ENCODE results near the gene GPN2. TPM values are rescaled to one million over a fixed set of nuclear protein-coding genes. Genes with fewer than 3 reads are reported as not detected.

GPN2 gene
- total and polyA plus RNA-seq, 2 of the 4 experiments (the other 2 are of a cell fraction) = 15.4 to 22.2 TPM

GRCh38 chr1:26826261-26827105, 63.6 kb downstream of the GPN2 start, which contains the start of gene ZDHHC18:
Gene ZDHHC18 (plus strand): TSS chr1:26826688. CDS start chr1:26826805, 117 bp downstream.
- Histone ChIP-seq H2BK15ac (ENCODE audit: low read depth, low read length) (no peak within 1 kb of the TSS; the same call in 2 of the 3 replicates), H4K5ac (ENCODE audit: low read depth, low read length) (peak within 1 kb of the TSS; percentile 44), H3K4ac (ENCODE audit: low read depth, low read length) (peak within 1 kb of the TSS; percentile 53), H3K9me1 (ENCODE audit: insufficient read depth, low read length) (peaks cover 5% of the 10 kb centered on the region), H2AK5ac (ENCODE audit: low read depth, low read length) (peak within 1 kb of the TSS; percentile 72), H2BK5ac (ENCODE audit: low read depth, low read length, poor library complexity, severe bottlenecking) (peak within 1 kb of the TSS; percentile 47), H4K20me1 (ENCODE audit: insufficient read depth, low read length) (peaks cover 34% of the 10 kb centered on the region), H3K79me1 (ENCODE audit: low read depth in 1 of 2, low read length in 2 of 2) (peaks cover 27 to 46% of the 10 kb centered on the region in 2 experiments), H3K14ac (replicated peaks; ENCODE audit: low read depth, low read length) (peak within 1 kb of the TSS; percentile 33), H3K9me3 (ENCODE audit: control insufficient read depth, insufficient read depth, low read length) (no peaks in the 10 kb centered on the region), H4K91ac (ENCODE audit: insufficient read depth, low read depth, low read length) (peak within 1 kb of the TSS; percentile 22), H3K27ac (ENCODE audit: insufficient read depth, low read length) (peak within 1 kb of the TSS; percentile 53), H3K18ac (ENCODE audit: low read depth, low read length) (peak within 1 kb of the TSS; percentile 6), H3K23ac (ENCODE audit: low read depth, low read length) (peak within 1 kb of the TSS; percentile 61), H3K27me3 (ENCODE audit: control insufficient read depth, insufficient read depth, low read length) (no peaks in the 10 kb centered on the region), H3K9ac (ENCODE audit: low read depth, low read length) (peak within 1 kb of the TSS; percentile 74), H3K36me3 (ENCODE audit: control insufficient read depth, insufficient read depth, low read length) (peaks cover 6% of the 10 kb centered on the region; the same call in 1 of the 2 replicates), H3K56ac (ENCODE audit: extremely low read depth, insufficient read depth, low read length) (0 out of 2 replicates have a peak within 1 kb of the TSS, but pooled peaks have one; percentile 22), H3K4me3 (ENCODE audit: insufficient read depth, low read depth, low read length) (peak within 1 kb of the TSS; percentile 50), H2AFZ (replicated peaks; ENCODE audit: low read length, poor library complexity) (peak within 1 kb of the TSS; percentile 92), H2AK9ac (replicated peaks; ENCODE audit: low read depth, low read length, poor library complexity) (peak within 1 kb of the TSS; percentile 77), H3K4me1 (ENCODE audit: control insufficient read depth, insufficient read depth, low read length) (peaks cover 19% of the 10 kb centered on the region), H2BK120ac (ENCODE audit: low read depth, low read length) (peak within 1 kb of the TSS; percentile 69), H2BK20ac (ENCODE audit: low read depth, low read length) (no peak within 1 kb of the TSS; the same call in 1 of the 2 replicates), H3K4me2 (ENCODE audit: low read depth, low read length) (peak within 1 kb of the TSS; percentile 99), H4K8ac (ENCODE audit: low read depth in 2 of 2, low read length in 2 of 2) (peak within 1 kb of the TSS; percentile 81 to 87)
- ChIA-PET POLR2A (ENCODE audit: unreplicated experiment) (interaction anchor here (0.6 kb wide), 1 partner anchor 35 kb away, joined by 3 read pairs; no protein-coding TSS in a partner anchor), CTCF (no interaction called here)
- DNase-seq = peak; percentile 33
- WGBS, 2 experiments (ENCODE audit: extremely low coverage in 2 of 2, insufficient read length in 1 of 2) = 3% methylated on average over 18 of the region's 107 CpGs; no CpG with 5 or more reads in 1 of the 2 experiments
- TF ChIP-seq MAZ (IDR thresholded peaks at IDR 0.05; ENCODE audit: borderline replicate concordance, low read depth, low read length) (peak; percentile 78; the same call in 1 of the 2 replicates), CEBPB (IDR thresholded peaks at IDR 0.05; ENCODE audit: low read depth, low read length) (no peak), FOS (IDR thresholded peaks at IDR 0.05; ENCODE audit: low read depth, low read length) (no peak), RFX5 (IDR thresholded peaks at IDR 0.05; ENCODE audit: low read depth, low read length) (no peak), MXI1 (IDR thresholded peaks at IDR 0.05; ENCODE audit: borderline replicate concordance, low read depth, low read length) (0 out of 2 replicates have a peak, but pooled peaks have one; percentile 49)
- TF ChIP-seq, protein P1, sequence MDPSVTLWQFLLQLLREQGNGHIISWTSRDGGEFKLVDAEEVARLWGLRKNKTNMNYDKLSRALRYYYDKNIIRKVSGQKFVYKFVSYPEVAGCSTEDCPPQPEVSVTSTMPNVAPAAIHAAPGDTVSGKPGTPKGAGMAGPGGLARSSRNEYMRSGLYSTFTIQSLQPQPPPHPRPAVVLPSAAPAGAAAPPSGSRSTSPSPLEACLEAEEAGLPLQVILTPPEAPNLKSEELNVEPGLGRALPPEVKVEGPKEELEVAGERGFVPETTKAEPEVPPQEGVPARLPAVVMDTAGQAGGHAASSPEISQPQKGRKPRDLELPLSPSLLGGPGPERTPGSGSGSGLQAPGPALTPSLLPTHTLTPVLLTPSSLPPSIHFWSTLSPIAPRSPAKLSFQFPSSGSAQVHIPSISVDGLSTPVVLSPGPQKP (IDR thresholded peaks at IDR 0.05; ENCODE audit: borderline replicate concordance, low read depth, low read length) = no peak
- TF ChIP-seq, protein P2, sequence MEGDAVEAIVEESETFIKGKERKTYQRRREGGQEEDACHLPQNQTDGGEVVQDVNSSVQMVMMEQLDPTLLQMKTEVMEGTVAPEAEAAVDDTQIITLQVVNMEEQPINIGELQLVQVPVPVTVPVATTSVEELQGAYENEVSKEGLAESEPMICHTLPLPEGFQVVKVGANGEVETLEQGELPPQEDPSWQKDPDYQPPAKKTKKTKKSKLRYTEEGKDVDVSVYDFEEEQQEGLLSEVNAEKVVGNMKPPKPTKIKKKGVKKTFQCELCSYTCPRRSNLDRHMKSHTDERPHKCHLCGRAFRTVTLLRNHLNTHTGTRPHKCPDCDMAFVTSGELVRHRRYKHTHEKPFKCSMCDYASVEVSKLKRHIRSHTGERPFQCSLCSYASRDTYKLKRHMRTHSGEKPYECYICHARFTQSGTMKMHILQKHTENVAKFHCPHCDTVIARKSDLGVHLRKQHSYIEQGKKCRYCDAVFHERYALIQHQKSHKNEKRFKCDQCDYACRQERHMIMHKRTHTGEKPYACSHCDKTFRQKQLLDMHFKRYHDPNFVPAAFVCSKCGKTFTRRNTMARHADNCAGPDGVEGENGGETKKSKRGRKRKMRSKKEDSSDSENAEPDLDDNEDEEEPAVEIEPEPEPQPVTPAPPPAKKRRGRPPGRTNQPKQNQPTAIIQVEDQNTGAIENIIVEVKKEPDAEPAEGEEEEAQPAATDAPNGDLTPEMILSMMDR (conservative IDR thresholded peaks at IDR 0.05; ENCODE audit: low read depth, low read length) = peak; percentile 68
- no TSS peak for BruUV-seq (replicated peaks)
- intact Hi-C loops (cut with micrococcal nuclease) = no loop called here
- dilution Hi-C loops (cut with HindIII; ENCODE audit: low sequenced_read_pairs, unreplicated experiment) = no loop called here
- peak; percentile 94 for ATAC-seq (ENCODE audit: low read depth)
- in situ Hi-C loops (cut with MboI; ENCODE audit: low sequenced_read_pairs) = no loop called here

Measured in IMR-90 (cell line).